Activated CD4-positive, alpha-beta T cell treated with anti-CD3 and anti-CD28 coated beads, Interleukin-2, amount 50 U/mL, for 24 hours (primary cell): Measurements from ENCODE around the gene GGPS1.
"Not testable (repeated sequence)": the region's sequence is repeated elsewhere in the genome, so short reads cannot be mapped to it uniquely, and the experiment has no call there.

Experiments
- DNase-seq, 2 donors: peaks; one replicate each; pipeline ENCODE4 v3.0.0-alpha.2; 2020; ENCODE audit warnings: low read depth in 1 of 2, low spot score in 1 of 2

The GGPS1 gene

DNA sequence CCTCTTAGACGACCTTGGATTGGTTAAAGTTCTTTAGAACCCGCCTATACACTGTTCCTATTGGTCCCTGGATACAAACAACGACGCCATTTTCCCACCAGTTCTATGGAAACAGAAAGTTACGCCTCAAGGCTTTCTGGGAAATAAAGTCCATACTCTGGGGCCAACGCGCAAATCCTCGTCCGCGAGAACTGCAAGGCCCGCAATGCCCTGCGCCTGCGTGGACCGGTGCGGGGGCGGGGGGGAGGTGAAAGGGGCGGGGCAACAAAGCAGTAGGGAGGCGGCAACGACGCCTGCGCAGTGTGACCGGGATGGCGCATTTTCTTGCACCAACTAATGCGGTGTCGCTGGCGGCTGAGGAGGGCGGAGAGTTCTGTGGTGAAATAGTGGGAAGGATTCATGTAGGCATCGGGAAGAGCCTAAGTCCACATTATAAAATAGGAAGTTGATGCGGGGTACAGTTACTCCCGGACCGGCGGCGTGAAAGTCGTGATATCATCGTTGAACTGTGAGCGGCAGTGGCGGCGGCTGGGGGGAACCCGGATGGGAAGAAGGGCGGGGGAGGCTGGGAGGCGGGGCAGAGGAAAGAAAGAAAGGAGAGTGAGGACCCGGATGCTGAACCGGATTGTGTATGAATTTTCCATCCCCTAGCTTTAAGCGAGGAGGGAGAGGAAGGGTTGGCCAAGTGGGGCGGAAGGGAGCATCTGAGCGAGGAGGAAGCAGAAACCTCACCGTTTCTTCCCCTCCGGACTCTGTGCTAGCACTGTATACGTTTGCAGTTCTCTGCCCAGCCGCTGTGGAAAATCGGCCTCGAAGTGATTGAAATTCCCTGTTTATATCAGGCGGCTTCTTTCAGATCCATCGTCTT lies at the start of gene GGPS1:
GGPS1 (plus strand) TSS at position 300 of the 868 bp plus-strand sequence. CDS start 6,695 bp downstream, outside the sequence.
- peak; percentile 99 for DNase-seq

- DNase-seq, result no peak
Measured at GRCh38 chr1:235278915-235279292, 49.5 kb upstream of the GGPS1 start.

- no peak for DNase-seq
Measured at GRCh38 chr1:235279694-235280093, 48.7 kb upstream of the GGPS1 start.

GRCh38 chr1:235280467-235280866 lies 47.9 kb upstream of the GGPS1 start:
- no peak for DNase-seq

DNA sequence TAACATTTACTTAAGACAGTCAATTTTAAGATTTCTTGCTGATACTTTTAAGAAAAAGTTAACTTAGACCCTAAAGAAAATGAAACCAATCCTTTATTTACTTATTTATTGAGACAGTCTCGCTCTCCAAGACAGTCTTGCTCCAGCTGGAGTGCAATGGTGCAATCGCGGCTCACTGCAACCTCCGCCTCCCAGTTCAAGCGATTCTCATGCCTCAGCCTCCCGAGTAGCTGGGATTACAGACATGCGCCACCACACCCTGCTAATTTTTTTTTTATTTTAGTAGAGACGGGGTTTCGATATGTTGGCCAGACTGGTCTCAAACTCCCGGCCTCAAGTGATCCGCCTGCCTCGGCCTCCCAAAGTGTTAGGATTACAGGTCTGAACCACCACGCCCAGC lies 44.7 kb upstream of the GGPS1 start:
- not testable (repeated sequence) for DNase-seq

DNA sequence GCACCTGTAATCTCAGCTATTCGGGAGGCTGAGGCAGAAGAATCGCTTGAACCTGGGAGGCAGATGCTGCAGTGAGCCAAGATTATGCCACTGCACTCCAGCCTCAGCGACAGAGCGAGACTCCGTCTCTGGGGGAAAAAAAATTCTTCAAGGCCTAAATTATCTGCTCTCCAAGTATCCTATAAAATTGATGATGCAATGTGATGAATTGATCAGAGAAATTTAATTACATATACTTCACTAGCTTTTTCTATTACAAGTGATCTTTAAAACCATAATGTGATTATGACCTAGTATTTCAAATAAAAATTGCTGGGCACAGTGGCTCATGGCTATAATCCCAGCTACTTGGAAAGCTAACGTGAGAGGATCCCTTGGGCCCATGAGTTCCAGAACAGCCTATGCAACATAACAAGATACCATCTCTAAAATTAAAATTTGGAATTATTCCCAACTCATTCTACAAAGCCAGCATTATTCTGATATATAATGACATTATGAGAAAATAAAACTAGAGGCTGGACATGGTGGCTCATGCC lies 44.1 kb upstream of the GGPS1 start:
- DNase-seq, result no peak

GRCh38 chr1:235286667-235287066 lies 41.7 kb upstream of the GGPS1 start:
- no peak for DNase-seq

DNA sequence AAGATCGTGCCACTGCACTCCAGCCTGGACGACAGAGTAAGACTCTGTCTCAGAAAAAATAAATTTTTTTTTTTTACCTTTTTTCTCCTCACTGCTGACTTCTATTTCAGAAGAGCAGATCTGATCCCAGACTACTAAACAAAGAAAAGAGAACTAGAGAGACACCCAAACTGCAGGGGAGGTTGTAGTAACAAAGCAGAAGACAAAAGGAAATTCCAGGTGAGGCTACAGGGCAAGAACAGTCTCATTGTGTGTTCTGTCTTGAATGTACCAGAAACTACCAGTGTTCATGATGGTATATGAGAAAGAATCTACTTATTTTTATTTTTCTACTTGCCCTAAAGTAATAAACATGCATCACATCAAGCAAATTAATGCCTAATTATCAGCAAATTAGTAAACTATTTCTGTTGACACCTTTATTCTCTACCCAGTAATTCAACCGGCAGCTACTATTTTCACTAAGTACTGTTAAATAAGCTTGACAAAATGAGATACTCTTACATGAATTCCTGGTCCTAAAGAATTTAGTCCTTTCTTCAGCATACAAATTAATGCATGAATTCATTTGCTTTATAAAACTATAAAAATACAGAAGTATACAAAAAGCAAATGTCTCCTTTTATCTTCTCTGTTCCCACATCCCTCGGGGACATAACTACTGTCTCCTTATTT lies 41.0 kb upstream of the GGPS1 start:
- no peak for DNase-seq

- DNase-seq, result no peak
Measured at GRCh38 chr1:235289859-235290739, 38.3 kb upstream of the GGPS1 start.

GRCh38 chr1:235290740-235291502 lies 37.4 kb upstream of the GGPS1 start:
- DNase-seq, result no peak

DNA sequence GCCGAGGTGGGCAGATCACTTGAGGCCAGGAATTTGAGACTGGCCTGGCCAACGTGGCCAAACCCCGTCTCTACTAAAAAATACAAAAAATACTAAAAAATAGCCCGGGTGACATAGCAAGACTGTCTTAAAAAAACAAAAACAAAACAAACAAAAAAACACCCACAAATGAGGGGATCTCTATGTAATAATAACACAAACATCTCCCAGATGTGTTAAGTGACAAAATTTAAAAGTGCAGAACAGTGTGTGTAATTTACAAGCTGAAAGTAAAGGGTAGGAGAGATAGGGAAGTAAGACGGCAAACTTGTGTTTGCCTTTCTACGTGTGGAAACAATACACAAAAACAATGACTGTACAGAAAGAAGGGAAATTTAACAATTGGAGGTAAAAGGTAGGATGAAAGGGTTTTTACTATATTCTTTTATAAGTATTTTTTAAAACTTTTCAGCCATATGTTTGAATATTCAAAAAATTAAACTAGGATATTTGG lies 36.7 kb upstream of the GGPS1 start:
- no peak for DNase-seq

DNA sequence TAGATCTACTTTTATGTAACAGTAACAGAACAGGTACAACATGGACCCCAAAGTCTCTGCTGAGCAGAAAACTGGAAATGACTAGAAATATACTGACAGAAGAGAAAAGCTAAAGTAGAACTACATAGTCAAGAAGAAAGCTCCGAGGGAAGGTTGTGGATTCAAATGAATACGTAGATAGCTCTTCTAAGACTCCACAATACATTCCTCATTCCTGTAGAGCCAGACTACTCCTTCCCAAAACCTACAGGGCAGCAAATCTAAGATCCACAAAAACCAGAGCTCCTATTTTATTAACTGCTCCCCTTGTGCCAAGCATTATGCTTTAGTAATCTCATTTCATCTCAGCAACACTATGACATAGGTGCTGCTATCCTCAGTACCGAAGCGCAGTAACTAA lies 35.6 kb upstream of the GGPS1 start:
- no peak for DNase-seq

DNA sequence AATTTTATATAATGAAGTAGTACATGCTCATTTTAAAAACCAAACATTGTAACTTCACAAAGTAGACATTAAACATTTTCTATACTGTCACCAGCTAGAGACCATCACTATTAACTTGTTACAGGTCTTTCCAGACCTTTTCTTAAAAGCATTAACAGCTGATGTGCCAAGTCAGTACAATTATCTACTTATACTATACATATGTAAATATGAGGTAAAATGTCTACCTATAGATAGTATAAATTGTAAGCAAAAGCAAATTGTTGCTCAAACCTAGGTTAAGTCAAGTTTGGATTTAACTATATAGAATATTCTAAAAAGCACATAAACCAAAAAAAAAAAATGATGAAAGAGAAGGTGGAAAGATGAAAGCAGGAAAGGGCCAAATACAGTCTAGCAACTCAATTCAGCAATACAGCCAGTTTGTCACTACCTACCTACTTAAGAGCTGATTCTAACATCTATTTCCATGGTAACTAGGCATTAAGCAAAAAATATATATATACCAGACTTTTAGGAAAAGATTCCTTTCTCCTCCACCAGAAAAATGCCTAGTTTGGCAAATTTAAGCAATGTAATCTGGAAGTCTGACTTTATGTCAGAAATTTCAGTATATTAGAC lies 34.9 kb upstream of the GGPS1 start:
- no peak for DNase-seq

DNA sequence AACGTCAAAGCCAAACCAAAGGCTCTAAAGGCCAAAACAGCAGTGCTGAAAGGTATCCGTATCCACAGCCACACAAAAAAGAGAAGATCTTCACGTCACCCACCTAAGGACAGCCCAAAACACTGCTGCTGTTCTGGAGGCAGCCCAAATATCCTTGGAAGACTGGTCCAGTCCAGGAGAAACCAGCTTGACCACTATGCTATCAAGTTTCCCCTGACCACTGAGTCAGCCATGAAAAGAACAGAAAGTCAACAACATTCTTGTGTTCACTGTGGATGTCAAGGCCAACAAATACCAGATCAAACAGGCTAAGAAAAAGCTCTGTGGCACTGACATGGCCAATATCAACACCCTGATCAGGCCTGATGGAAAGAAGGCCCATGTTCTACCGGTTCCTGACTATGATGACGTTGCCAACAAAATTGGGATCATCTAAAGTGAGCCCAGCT lies 32.4 kb upstream of the GGPS1 start:
- no peak for DNase-seq

DNA sequence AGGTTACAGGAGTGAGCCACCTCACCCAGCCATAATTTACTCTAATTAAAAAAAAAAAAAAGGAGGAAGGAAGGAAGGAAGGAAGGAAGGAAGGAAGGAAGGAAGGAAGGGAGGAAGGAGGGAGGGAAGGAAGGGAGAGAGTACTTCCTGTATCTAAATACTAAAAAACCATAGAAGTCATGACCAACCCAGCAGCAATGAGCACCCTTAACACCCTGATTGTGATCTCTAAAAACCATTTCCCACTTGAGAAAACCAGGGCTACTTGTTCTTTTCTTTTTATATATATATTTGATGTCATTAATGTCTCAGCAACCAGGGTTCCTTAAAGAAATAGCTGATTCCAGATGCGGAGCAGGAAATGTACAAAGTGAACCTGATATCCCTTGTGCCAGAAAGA lies 31.6 kb upstream of the GGPS1 start:
- no peak for DNase-seq

DNA sequence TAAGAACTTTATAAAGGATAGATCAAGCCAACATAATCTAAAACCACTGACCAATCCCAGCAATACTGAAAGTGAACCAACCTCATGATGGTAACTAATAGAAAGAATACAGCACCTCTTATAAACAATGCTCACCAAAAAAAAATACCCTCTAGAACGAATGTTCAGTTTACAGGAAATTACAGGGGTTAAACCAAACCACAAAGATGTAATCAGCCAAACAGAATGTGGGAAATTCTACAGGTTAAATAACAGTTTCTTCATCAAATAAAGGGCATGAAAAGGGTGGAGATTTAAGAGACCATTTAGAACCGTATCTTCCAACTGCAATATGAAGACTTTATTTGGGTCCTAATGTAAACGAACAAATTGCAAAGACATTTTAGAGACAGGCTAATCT lies 30.8 kb upstream of the GGPS1 start:
- no peak for DNase-seq

- DNase-seq, result no peak
Measured at GRCh38 chr1:235298758-235299157, 29.6 kb upstream of the GGPS1 start.

GRCh38 chr1:235299169-235299858 lies 29.1 kb upstream of the GGPS1 start:
- no peak for DNase-seq

- DNase-seq, result no peak
Measured at GRCh38 chr1:235302143-235302542, 26.2 kb upstream of the GGPS1 start.
